Activated T-cell treated with anti-CD3 and anti-CD28 coated beads for 24 hours (primary cell): Measurements from ENCODE around the gene CFAP57.

ENCODE experiments used
- DNase-seq: peaks from one replicate; pipeline ENCODE4 v3.0.0-alpha.2; 2020; ENCODE audit warnings: low read depth

The CFAP57 gene

GRCh38 chr1:43277116-43277876 is 105.2 kb downstream of the CFAP57 start:
- no peak for DNase-seq

- no peak for DNase-seq
Observed at GRCh38 chr1:43279161-43279560, 107.0 kb downstream of the CFAP57 start.

GRCh38 chr1:43279666-43280065 is 107.5 kb downstream of the CFAP57 start:
- no peak for DNase-seq

- no peak for DNase-seq
Observed at GRCh38 chr1:43280692-43281091, 108.6 kb downstream of the CFAP57 start.

- DNase-seq = no peak
Observed at GRCh38 chr1:43282220-43283195, 110.4 kb downstream of the CFAP57 start.

- DNase-seq = no peak
Observed at GRCh38 chr1:43284065-43284464, 111.9 kb downstream of the CFAP57 start.

GRCh38 chr1:43284546-43285110 is 112.5 kb downstream of the CFAP57 start:
- DNase-seq = no peak

GRCh38 chr1:43285269-43285990 is 113.3 kb downstream of the CFAP57 start, which contains the start of gene C1orf210:
TSS of gene C1orf210 (minus strand) at chr1:43285581. CDS start at chr1:43283270, 2,311 bp downstream.
- no peak for DNase-seq

- no peak for DNase-seq
Observed at GRCh38 chr1:43286115-43286514, 114.0 kb downstream of the CFAP57 start.

- DNase-seq = no peak
Observed at GRCh38 chr1:43286533-43286932, 114.4 kb downstream of the CFAP57 start.

- DNase-seq = no peak
Observed at GRCh38 chr1:43288058-43288784, 116.1 kb downstream of the CFAP57 start.

GRCh38 chr1:43288785-43289706 is 116.9 kb downstream of the CFAP57 start:
- DNase-seq = no peak

- DNase-seq = no peak
Observed at GRCh38 chr1:43292216-43292615, 120.1 kb downstream of the CFAP57 start.

- DNase-seq = no peak
Observed at GRCh38 chr1:43292679-43293078, 120.5 kb downstream of the CFAP57 start.

- no peak for DNase-seq
Observed at GRCh38 chr1:43293176-43293575, 121.0 kb downstream of the CFAP57 start.

- no peak for DNase-seq
Observed at GRCh38 chr1:43293896-43294760, 122.0 kb downstream of the CFAP57 start.

GRCh38 chr1:43294761-43295160 is 122.6 kb downstream of the CFAP57 start:
- DNase-seq = no peak

- no peak for DNase-seq
Observed at GRCh38 chr1:43296207-43296606, 124.1 kb downstream of the CFAP57 start.

- no peak for DNase-seq
Observed at GRCh38 chr1:43298055-43298454, 125.9 kb downstream of the CFAP57 start.
